ENCODE data around the gene OR10H3.

DNA sequence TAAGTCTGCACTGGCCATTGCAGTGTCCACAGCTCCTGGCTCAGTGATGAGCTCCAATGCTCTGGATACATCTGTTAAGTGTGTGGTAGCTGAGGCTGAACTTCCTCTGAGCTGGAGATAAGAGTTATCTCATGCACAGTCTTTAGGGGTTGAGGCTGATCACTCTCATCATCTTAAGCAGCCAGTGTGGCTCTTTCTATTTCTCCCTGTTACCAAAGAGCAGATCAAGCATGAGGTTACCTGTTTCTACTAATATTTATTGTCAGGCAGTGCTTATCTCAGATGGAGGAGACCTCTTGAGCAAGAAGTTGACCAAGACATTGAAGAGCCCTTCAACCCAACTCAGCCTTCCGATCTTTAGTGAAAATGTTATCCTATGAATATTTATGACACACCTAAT lies 16.5 kb upstream of the OR10H3 start:
- no peak for TF ChIP-seq POLR2A (IDR thresholded peaks at IDR 0.05)
- TF ChIP-seq, protein P1, sequence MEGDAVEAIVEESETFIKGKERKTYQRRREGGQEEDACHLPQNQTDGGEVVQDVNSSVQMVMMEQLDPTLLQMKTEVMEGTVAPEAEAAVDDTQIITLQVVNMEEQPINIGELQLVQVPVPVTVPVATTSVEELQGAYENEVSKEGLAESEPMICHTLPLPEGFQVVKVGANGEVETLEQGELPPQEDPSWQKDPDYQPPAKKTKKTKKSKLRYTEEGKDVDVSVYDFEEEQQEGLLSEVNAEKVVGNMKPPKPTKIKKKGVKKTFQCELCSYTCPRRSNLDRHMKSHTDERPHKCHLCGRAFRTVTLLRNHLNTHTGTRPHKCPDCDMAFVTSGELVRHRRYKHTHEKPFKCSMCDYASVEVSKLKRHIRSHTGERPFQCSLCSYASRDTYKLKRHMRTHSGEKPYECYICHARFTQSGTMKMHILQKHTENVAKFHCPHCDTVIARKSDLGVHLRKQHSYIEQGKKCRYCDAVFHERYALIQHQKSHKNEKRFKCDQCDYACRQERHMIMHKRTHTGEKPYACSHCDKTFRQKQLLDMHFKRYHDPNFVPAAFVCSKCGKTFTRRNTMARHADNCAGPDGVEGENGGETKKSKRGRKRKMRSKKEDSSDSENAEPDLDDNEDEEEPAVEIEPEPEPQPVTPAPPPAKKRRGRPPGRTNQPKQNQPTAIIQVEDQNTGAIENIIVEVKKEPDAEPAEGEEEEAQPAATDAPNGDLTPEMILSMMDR (IDR thresholded peaks at IDR 0.05): no peak
